Measurements from ENCODE around the gene QSER1.
"Not testable (repeated sequence)": the region's sequence is repeated elsewhere in the genome, so short reads cannot be mapped to it uniquely, and the experiment has no call there.

The QSER1 gene

GRCh38 chr11:33006010-33006409, 113.4 kb downstream of the QSER1 start:
- DNase-seq: no peak

GRCh38 chr11:33013755-33014154, 121.1 kb downstream of the QSER1 start:
- no peak for DNase-seq

GRCh38 chr11:33015621-33016551, 123.3 kb downstream of the QSER1 start, which contains the start of gene DEPDC7:
Gene DEPDC7 (plus strand): TSS chr11:33015878. CDS start chr11:33015956, 78 bp downstream.
- DNase-seq: peak; percentile 74 to 80

- DNase-seq: no peak
Measured at GRCh38 chr11:33016654-33017053, 124.0 kb downstream of the QSER1 start.

GRCh38 chr11:33017478-33017877, 124.9 kb downstream of the QSER1 start:
- DNase-seq: no peak

GRCh38 chr11:33017965-33018364, 125.4 kb downstream of the QSER1 start:
- no peak for DNase-seq

GRCh38 chr11:33018840-33019239, 126.2 kb downstream of the QSER1 start:
- DNase-seq: no peak

- DNase-seq: no peak
Measured at GRCh38 chr11:33021501-33021900, 128.9 kb downstream of the QSER1 start.

- DNase-seq: no peak
Measured at GRCh38 chr11:33021937-33022336, 129.3 kb downstream of the QSER1 start.

GRCh38 chr11:33025339-33025722, 132.7 kb downstream of the QSER1 start:
- DNase-seq: no peak

- no peak for DNase-seq
Measured at GRCh38 chr11:33027233-33027632, 134.6 kb downstream of the QSER1 start.

- DNase-seq: no peak
Measured at GRCh38 chr11:33027846-33028536, 135.4 kb downstream of the QSER1 start.

- DNase-seq: no peak
Measured at GRCh38 chr11:33028537-33028914, 135.9 kb downstream of the QSER1 start.

GRCh38 chr11:33029218-33029617, 136.6 kb downstream of the QSER1 start:
- not testable (repeated sequence) for DNase-seq
